Body of pancreas (tissue), 4 donors: ENCODE measurements around the gene ANKRD35.

Source experiments
- POLR2A ChIP-seq, 3 donors: fragments of 450-650 bp; IDR thresholded peaks; one replicate each; pipeline ENCODE4 v1.6.1; 2016; ENCODE audit warnings: antibody characterized with exemption in 3 of 3, mild to moderate bottlenecking in 2 of 3
- TF ChIP-seq, protein P1 (sequence below), 7 experiments: fragments of 450-650 bp in 4 of 7; fragments of 200-600 bp in 3 of 7; sonication (generic) in 3 of 7; IDR thresholded peaks; one replicate each; pipeline ENCODE4 v1.5.1; 2016 to 2019; ENCODE audit warnings: antibody characterized with exemption in 7 of 7

DNA sequence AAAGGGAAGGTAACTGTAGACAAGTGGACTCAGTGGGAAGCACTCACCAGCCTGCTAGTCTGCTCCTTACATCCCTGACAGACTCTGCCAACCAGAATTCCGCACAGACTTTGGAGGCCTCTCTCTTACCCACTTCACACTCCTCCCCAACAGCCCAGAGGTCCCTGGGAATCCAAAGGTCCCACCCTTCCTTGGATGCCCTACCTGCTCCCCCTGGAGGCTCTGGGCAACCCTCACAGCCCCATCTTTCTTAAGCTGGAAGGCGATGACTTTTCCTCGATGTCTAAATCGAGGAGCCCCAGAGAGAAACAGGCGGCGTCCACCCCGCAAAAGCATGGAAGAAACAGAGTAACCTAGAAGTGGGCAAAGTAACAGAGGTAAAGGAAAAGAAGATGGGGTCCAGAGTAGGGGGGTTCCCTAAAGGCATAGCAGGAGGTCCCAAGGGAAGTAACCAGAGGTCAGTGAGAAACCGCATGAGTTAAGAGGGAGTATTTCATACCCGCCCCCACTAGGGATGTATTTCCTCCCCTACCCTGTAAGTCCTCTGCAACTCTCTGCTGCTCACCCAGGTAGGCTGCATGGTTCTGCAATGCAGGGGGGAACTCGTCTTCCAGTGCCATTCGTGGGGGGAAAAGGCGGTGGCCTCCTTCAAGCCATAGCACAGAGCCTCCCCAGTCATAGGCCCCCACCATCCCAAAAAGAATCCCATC is 15.8 kb upstream of the ANKRD35 start:
- no peak for TF ChIP-seq POLR2A (IDR thresholded peaks at IDR 0.05)
- TF ChIP-seq, protein P1, sequence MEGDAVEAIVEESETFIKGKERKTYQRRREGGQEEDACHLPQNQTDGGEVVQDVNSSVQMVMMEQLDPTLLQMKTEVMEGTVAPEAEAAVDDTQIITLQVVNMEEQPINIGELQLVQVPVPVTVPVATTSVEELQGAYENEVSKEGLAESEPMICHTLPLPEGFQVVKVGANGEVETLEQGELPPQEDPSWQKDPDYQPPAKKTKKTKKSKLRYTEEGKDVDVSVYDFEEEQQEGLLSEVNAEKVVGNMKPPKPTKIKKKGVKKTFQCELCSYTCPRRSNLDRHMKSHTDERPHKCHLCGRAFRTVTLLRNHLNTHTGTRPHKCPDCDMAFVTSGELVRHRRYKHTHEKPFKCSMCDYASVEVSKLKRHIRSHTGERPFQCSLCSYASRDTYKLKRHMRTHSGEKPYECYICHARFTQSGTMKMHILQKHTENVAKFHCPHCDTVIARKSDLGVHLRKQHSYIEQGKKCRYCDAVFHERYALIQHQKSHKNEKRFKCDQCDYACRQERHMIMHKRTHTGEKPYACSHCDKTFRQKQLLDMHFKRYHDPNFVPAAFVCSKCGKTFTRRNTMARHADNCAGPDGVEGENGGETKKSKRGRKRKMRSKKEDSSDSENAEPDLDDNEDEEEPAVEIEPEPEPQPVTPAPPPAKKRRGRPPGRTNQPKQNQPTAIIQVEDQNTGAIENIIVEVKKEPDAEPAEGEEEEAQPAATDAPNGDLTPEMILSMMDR (IDR thresholded peaks at IDR 0.05) = no peak
